ENCODE measurements around the gene LIN52.

DNA sequence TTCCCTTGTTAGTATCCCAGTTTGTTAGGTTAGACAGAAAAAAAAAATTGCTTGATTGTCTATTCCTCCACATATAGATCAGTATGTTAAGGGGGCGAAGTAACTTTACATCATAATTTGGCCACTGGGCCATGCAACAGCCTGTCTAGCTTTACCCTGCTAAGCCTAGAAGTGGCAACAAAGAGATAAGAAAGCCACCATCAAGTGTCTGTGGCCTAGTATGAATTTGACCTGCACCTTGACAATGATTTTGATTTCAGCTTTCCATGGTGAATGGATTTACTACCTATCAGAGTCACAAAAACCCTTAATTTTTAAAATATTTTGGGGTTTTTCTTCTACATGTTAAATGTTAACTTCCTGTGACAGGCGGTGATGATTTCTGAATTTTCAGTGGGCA, 63.9 kb downstream of the LIN52 start:
- TF ChIP-seq EZH2 (IDR thresholded peaks at IDR 0.05; ENCODE audit: borderline replicate concordance, low read depth, low read length, poor library complexity, severe bottlenecking): no peak
- TF ChIP-seq, protein P1, sequence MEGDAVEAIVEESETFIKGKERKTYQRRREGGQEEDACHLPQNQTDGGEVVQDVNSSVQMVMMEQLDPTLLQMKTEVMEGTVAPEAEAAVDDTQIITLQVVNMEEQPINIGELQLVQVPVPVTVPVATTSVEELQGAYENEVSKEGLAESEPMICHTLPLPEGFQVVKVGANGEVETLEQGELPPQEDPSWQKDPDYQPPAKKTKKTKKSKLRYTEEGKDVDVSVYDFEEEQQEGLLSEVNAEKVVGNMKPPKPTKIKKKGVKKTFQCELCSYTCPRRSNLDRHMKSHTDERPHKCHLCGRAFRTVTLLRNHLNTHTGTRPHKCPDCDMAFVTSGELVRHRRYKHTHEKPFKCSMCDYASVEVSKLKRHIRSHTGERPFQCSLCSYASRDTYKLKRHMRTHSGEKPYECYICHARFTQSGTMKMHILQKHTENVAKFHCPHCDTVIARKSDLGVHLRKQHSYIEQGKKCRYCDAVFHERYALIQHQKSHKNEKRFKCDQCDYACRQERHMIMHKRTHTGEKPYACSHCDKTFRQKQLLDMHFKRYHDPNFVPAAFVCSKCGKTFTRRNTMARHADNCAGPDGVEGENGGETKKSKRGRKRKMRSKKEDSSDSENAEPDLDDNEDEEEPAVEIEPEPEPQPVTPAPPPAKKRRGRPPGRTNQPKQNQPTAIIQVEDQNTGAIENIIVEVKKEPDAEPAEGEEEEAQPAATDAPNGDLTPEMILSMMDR (conservative IDR thresholded peaks at IDR 0.05; ENCODE audit: low read depth, low read length): no peak

Data from A673 (cell line).